HUDEP-2 (cell line): ENCODE data around the gene KCNH4.
"Not testable (repeated sequence)": the region's sequence is repeated elsewhere in the genome, so short reads cannot be mapped to it uniquely, and the experiment has no call there.

Source experiments
- DNase-seq, 76 experiments: peaks; one replicate each; lab custom pipeline; 2025; ENCODE audit not compliant: unreplicated experiment in 76 of 76; lab: John Stamatoyannopoulos, UW

KCNH4 gene

GRCh38 chr17:42141382-42141781, 39.6 kb downstream of the KCNH4 start:
- DNase-seq, result no peak

DNA sequence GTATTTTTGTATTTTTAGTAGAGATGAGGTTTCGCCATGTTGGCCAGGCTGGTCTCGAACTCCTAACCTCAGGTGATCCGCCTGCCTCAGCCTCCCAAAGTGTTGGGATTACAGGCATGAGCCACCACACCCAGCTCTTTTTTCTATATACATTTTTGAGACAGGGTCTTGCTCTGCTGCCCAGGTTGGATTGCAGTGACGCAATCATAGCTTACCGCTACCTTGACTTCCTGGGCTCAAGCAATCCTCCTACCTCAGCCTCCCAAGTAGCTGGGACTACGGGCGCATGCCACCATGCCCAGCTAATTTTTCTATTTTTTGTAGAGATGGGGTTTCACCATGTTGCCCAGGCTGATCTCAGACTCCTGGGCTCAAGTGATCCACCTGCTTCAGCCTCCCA, 40.3 kb downstream of the KCNH4 start:
- DNase-seq, result not testable (repeated sequence)

GRCh38 chr17:42138749-42139492, 42.0 kb downstream of the KCNH4 start:
- DNase-seq, result no peak

- no peak for DNase-seq
Measured at GRCh38 chr17:42136654-42137051, 44.3 kb downstream of the KCNH4 start.

- DNase-seq, result no peak
Measured at GRCh38 chr17:42135664-42136653, 45.0 kb downstream of the KCNH4 start.

GRCh38 chr17:42135151-42135550, 45.8 kb downstream of the KCNH4 start:
- no peak for DNase-seq

- DNase-seq, result peak in 1 of 76 experiments; percentile 5
Measured at GRCh38 chr17:42133461-42134041, 47.4 kb downstream of the KCNH4 start.

DNA sequence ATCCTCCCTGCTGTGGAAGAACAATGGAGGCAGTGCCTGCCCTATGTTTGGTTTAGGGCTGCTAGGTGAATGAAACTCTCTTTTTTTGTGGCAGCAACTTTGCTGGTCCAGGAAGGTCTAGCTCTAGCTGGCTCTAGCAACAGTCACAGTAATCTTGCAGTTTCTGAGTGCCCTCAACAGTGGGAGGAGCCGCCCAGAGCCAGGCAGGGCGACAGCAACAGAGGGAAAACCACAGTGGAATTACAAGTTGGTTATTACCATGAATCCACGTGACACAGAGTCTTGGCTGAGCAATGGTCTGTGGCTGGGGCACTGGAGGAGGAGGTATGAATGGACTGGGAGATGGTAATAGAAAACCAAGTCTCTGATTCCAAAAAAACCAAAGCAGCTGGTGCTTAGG, 48.0 kb downstream of the KCNH4 start:
- DNase-seq, result peak in 28 of 76 experiments; percentile 7 to 62 (median 30)

DNA sequence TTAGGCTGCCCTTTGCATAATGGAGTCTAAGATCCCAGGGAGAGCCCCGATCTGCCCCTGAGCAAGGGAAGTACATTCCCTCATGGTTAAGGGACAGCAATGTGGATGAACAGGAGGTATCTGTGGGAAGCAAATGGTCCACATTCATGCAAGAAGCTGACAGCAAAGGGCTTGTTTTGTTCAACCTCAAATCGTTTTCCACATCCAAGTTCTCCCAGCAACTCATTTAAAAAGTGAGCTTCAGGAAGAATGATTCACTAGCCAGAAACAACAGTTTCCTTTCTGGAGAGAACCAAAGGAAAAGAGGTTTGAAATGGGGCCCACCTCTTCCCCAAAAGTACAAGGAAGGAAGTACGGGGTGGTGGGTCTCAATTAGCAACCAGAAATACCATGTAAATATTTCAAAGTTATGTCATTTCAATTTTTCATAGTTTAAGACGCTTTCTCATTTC, 48.9 kb downstream of the KCNH4 start:
- DNase-seq, result no peak

- no peak for DNase-seq
Measured at GRCh38 chr17:42131232-42131631, 49.7 kb downstream of the KCNH4 start.

- no peak for DNase-seq
Measured at GRCh38 chr17:42130310-42130936, 50.5 kb downstream of the KCNH4 start.

DNA sequence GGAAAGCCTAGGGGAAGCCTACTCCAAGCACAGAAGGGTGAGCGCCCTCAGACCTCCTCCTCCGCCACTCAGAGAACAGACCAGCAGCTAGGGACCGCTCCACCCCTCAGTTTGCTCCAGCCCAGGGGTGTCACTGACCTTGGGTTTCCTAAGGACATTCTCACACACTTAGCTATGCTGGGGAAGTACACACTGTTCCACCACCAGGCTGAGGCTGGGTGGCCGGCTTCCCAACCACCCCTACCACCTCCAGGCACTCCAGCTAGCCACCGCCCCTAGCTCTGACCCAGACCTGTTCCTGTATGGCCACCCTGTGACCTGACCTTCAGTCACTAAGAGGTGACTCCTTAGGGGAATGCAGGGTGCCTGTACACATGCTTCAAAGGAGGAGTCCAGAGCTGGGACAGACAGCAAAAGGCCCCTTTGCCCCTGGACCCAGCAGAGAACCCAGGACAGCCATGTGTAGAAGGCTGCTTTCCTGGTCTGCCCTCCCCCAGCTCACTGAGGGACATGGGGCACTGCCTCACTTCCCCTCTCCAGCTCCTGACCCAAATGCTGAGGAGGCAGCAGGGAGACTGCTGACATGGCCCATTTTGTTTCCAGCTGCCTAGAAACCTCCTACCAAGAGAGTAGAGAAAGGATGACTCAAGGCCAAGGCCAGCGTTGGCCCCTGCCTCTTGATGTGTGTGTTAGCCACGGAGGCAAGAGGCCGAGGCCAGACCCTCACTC, 51.7 kb downstream of the KCNH4 start:
- DNase-seq, result no peak

DNA sequence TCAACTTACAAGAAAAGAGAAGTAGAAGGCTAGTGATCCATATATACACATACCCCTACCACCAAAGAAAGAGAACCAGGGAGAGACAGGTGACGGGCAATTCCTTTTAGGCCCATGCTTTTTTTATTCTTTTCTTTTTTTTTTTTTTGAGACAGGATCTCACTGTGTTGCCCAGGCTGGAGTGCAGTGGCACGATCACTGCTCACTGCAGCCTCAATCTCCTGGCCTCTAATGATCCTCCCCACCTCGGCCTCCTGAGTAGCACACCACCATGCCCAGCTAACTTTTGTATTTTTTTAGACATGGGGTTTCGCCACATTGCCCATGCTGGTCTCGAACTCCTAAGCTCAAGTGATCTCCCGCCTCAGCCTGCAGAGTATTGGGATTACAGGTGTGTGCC, 53.5 kb downstream of the KCNH4 start:
- DNase-seq, result no peak

GRCh38 chr17:42126836-42127235, 54.1 kb downstream of the KCNH4 start:
- no peak for DNase-seq

DNA sequence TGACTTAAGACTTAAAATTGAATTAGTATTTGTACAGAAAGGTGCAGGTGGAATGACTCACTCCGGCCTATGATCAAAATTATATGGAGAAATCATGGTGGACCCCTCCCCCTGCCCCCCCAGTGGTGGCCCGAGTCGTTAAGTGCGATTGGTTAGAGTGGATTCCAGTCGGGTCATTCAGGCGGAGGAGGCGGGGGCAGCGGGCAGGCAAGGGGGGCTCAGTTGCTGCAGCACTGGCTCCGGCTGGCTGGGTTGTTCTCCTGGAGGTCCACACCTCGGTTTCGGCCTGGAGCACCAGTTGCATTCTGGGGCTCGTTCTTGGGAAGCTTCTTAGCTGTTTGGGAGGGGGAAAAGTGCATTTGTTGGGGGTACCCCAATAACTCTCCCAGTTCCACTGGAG, 55.4 kb downstream of the KCNH4 start:
- DNase-seq, result no peak

DNA sequence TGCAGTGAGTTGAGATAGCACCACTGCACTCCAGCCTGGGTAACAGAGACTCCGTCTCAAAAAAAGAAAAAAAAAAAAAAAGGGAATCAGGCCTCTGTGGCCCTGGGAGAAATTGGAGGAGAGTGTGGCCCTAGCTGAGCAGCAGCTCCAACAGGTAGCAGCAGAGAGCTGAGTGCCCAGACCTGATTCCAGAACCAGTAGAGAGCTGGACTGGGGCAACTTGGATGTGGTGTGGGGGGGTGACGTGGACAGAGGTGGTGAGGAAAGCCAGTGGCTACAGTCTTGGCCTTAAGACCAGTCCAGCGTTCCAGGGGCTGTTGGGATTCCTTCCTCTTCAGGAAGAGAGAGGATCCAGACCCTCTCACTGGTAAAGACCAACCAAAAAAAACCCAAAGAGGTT, 56.7 kb downstream of the KCNH4 start:
- DNase-seq, result no peak

GRCh38 chr17:42122371-42123303, 58.3 kb downstream of the KCNH4 start, which contains the start of gene HSPB9:
Gene HSPB9, plus strand, starts transcription at chr17:42122804. Its CDS starts 47 bp downstream, at chr17:42122851.
- no peak for DNase-seq

DNA sequence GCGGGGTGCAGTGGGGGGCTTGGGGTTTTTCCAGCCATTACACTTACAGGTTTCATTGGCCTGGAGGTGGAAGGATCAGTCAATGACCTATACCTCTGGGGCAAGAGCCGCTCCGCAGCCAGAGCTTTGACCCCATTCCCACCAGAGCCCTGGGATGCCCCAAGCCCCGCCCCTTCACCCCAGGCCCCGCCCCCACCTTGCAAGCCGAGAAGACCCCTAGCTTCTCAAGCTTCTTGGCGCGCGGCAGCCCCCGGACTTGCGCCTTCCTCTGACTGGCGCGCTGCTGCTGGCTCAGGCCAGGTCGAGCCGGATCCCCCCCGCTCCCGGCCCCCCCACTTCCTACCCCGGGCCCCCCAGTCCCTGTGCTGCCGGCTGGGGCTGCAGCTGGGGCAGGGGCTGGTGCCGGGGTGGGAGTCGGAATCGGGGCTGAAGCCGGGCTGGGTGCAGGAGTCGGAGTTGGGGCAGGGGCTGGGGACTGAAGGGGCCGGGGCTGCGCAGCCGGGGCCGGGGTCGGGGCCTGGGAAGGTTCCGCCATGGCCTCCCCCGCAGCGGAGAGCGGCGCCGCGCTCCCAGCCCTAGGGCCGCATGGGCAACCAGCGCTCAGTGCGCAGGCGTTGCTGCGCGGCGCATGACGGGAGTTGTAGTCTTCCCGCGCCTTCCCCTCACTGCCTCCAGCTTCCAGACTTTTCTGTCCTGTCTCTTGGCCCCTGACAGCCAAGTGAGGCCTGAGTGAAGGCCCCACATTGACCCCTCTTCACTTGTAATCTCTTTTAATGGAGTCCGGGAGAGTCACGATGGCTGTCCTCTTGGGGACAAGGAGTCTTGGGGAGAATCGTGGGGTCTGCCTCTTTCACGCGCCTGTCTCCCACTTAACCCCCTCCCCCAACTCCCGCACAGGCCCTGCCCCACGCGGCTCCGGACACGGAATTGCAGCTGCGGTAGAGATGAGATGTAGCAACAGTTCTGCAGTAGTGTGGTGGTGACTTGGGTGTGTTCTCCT, 59.9 kb downstream of the KCNH4 start, which contains the start of gene KAT2A:
TSS of gene KAT2A (minus strand) at position 598 of the 1,000 bp plus-strand sequence. CDS start at position 535, 63 bp downstream.
- peak in 66 of 76 experiments; percentile 16 to 76 (median 56) for DNase-seq
